Vagina (tissue), 2 donors: ENCODE measurements around the gene PSMC5.

ENCODE experiments used
- CTCF ChIP-seq, 3 experiments: fragments of 450-650 bp in 2 of 3; fragments of 200-600 bp in 1 of 3; sonication (generic) in 1 of 3; IDR thresholded peaks; one replicate each; pipeline ENCODE4 v1.5.1; 2017 to 2019; ENCODE audit warnings: antibody characterized with exemption in 3 of 3, mild to moderate bottlenecking in 2 of 3, moderate library complexity in 2 of 3
- POLR2A ChIP-seq, 2 donors: fragments of 450-650 bp; IDR thresholded peaks; one replicate each; pipeline ENCODE4 v1.6.1; 2017; ENCODE audit warnings: antibody characterized with exemption in 2 of 2, mild to moderate bottlenecking in 2 of 2, moderate library complexity in 2 of 2

GRCh38 chr17:63783522-63783921, 43.7 kb upstream of the PSMC5 start:
- TF ChIP-seq CTCF (IDR thresholded peaks at IDR 0.05) (no peak), POLR2A (IDR thresholded peaks at IDR 0.05) (no peak)
